IPS-20b (cell line): Measurements from ENCODE around the gene RSRC1.

Experiments used
- H3K27ac ChIP-seq: one replicate; pipeline ENCODE4 v1.5.1; 2013; ENCODE audit warnings: low read length
- H3K27me3 ChIP-seq: 2 replicates; pipeline ENCODE4 v1.6.1; 2013; ENCODE audit warnings: mild to moderate bottlenecking, low read length, inconsistent platforms; ENCODE audit not compliant: insufficient read depth
- H3K36me3 ChIP-seq: 2 replicates; pipeline ENCODE4 v1.6.1; 2013; ENCODE audit warnings: low read depth, mild to moderate bottlenecking, inconsistent platforms, low read length, moderate library complexity; ENCODE audit not compliant: insufficient read depth
- H3K4me1 ChIP-seq: 2 replicates; pipeline ENCODE4 v1.6.1; 2013; ENCODE audit warnings: mild to moderate bottlenecking, control low read depth, inconsistent platforms, low read length, moderate library complexity; ENCODE audit not compliant: insufficient read depth
- H3K4me3 ChIP-seq: 2 replicates; pipeline ENCODE4 v1.5.1; 2013; ENCODE audit warnings: mild to moderate bottlenecking, low read length, inconsistent platforms
- H3K9ac ChIP-seq: 2 replicates; pipeline ENCODE4 v1.6.1; 2013; ENCODE audit warnings: low read depth, mild to moderate bottlenecking, inconsistent platforms, low read length, moderate library complexity
- H3K9me3 ChIP-seq: 2 replicates; pipeline ENCODE4 v1.6.1; 2013; ENCODE audit warnings: mild to moderate bottlenecking, low read depth, low read length, inconsistent platforms; ENCODE audit not compliant: insufficient read depth

The RSRC1 gene

DNA sequence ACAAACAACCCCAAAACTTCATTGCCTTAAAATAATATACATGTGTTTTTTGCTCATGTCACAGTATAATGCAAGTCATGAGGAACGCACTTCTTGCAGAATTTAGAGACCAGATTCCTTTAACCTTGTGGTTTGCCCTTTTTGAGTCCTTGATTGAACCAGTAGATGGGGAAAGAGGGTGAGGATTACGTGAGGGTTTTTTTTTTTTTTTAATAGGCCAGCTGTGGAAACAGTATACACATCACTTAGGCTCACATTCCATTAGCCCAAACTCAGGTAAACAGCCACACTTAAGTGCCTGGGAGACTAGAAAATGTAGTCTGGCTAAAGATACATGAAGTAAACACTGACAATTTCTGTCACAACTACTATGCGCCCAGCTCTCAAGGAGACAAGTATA is 346.2 kb downstream of the RSRC1 start:
- Histone ChIP-seq H3K9me3 (no peaks in the 10 kb centered on the region), H3K4me1 (no peaks in the 10 kb centered on the region), H3K9ac (no peak overlapping the region), H3K4me3 (no peak overlapping the region), H3K36me3 (no peaks in the 10 kb centered on the region), H3K27me3 (no peaks in the 10 kb centered on the region), H3K27ac (no peak overlapping the region)

DNA sequence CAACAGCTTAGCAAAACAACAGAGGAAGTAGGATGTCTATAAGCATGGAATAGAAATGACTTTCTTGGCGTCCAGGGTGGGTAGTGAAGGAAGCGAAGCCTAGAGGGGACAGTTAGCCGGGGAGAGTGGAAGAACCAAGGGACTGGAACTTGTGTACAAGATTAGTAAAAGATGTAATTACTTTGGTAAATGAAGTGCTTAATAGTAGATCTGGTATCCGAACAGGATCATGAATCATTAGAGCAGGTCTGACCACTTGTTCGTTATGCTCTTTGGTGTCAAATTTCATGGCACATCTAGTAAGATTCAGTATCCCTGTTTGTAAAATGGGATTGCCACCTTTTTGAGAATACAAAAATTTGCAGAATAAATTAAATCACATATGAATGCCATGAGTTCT is 348.6 kb downstream of the RSRC1 start:
- Histone ChIP-seq H3K9ac (no peak overlapping the region), H3K4me1 (no peaks in the 10 kb centered on the region), H3K27ac (no peak overlapping the region), H3K9me3 (no peaks in the 10 kb centered on the region), H3K36me3 (no peaks in the 10 kb centered on the region), H3K4me3 (no peak overlapping the region), H3K27me3 (no peaks in the 10 kb centered on the region)

- Histone ChIP-seq H3K4me3 (no peak overlapping the region), H3K27me3 (no peaks in the 10 kb centered on the region), H3K4me1 (no peaks in the 10 kb centered on the region), H3K27ac (no peak overlapping the region), H3K9me3 (no peaks in the 10 kb centered on the region), H3K36me3 (no peaks in the 10 kb centered on the region), H3K9ac (no peak overlapping the region)
These were observed 351.0 kb downstream of the RSRC1 start for GRCh38 chr3:158460926-158461325.

DNA sequence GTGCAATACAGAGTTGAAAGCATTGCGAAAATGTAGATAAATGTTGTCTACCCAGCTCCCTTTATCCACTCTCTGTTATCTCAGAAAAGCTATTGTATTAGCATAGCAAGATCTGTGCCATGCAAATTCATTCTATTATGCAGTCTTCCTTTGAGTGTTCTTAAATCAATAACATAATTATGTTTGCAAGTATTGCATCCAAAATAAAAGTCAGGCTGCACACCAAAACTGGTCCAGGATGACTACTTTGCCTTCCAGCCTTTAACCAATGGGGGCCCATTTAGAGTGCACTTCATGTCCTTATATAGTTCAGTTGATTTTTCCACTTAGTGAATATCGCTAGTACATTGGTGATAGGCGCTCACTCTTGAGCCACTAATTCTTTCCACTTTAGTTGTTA is 353.7 kb downstream of the RSRC1 start:
- Histone ChIP-seq H3K27ac (no peak overlapping the region), H3K4me1 (no peaks in the 10 kb centered on the region), H3K9ac (no peak overlapping the region), H3K4me3 (no peak overlapping the region), H3K27me3 (no peaks in the 10 kb centered on the region), H3K36me3 (no peaks in the 10 kb centered on the region), H3K9me3 (no peaks in the 10 kb centered on the region)

DNA sequence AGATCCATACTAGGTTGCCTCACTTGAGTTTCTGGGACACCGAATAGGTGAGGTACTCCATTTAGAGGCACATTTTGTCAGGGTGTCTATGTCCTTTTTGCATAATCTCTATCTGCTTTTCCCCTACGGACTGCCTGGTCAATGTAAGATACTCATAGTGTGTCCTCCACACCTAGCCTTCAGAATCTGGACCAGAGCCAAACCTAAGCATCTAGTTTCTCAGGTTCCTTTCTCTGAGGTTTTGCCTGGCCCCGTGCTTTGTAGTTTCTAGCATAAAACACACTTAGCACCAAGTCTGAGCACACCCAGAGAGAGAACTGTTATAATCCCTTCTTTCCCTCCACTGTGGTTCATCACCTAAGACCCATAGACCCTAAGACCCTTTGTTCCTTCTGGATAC is 355.2 kb downstream of the RSRC1 start:
- H3K9me3 ChIP-seq, result no peaks in the 10 kb centered on the region

DNA sequence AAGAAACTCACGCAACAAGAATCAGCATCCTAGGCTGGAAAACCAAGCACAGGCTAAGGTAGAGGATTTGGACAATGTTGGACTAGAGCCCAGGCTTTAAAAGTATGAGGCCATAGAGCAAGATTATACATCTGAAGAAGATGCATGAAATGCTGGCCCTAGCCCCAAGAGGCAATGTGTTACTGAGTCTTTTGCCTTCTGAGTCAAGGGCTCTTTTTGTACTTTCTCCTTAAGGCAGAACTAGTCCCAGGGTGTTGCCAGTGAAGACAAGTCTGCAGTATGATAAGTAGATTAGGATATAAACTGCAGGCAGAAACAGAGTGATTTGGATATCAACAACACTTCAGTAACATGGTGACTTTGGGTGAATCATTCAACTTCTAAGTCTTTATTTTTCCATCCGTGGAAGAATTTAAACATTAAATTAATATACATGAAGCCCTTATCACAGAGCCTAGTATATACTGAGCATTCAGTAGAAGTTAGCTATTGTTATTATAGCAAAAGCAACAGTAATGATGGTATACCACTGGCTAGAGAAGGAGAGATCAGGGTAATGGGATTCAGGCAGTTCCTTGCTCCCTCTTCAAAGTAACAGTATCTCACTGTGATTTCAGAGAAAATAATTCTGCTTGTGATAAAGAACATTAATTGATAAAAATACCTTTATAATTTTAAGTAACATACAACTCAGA is 361.2 kb downstream of the RSRC1 start:
- Histone ChIP-seq H3K27ac (no peak overlapping the region), H3K36me3 (no peaks in the 10 kb centered on the region), H3K27me3 (no peaks in the 10 kb centered on the region)

More for the DNA sequence above, 355.2 kb downstream of the RSRC1 start:
- Histone ChIP-seq H3K27me3 (no peaks in the 10 kb centered on the region), H3K36me3 (no peaks in the 10 kb centered on the region), H3K4me1 (no peaks in the 10 kb centered on the region), H3K9ac (no peak overlapping the region), H3K4me3 (no peak overlapping the region), H3K27ac (no peak overlapping the region)

DNA sequence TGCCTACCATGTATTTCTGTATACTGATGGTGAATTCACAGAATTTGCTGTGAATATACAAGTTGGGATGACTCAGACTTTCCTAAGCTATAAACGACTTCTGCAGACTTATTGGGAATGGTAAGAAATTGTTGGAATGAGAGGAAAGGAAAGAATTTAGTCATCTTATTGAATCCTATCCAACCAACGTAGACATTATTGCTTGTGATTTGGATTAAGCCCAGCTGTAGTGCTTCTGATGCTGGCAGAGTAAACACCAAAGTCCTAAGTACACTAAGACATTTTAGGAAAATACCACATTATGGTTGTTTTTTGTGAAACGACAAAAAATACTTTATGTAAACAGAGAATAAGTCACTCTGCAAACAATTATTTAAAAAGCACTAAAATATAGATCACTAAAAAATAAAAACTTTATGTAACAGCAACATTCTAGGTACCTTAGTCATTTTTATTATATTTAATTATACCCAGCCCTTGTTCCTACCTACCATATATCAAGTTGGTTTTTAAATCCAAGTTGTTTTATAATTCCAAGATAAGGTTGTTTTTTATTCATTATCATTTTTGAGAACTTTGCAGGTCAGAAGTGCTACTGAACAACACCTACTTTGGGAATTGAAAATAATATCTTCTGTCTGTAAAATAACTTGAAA is 361.9 kb downstream of the RSRC1 start:
- H3K36me3 ChIP-seq, result no peaks in the 10 kb centered on the region
- H3K9me3 ChIP-seq, result no peaks in the 10 kb centered on the region
- no peak overlapping the region for H3K27ac ChIP-seq
- H3K4me3 ChIP-seq, result no peak overlapping the region
- no peak overlapping the region for H3K9ac ChIP-seq
- H3K27me3 ChIP-seq, result no peaks in the 10 kb centered on the region
- no peaks in the 10 kb centered on the region for H3K4me1 ChIP-seq

More for the DNA sequence above, 361.2 kb downstream of the RSRC1 start:
- Histone ChIP-seq H3K4me3 (no peak overlapping the region), H3K9me3 (no peaks in the 10 kb centered on the region), H3K4me1 (no peaks in the 10 kb centered on the region), H3K9ac (no peak overlapping the region)

- H3K27ac ChIP-seq, result no peak overlapping the region
- no peak overlapping the region for H3K4me3 ChIP-seq
- no peaks in the 10 kb centered on the region for H3K9me3 ChIP-seq
- no peaks in the 10 kb centered on the region for H3K36me3 ChIP-seq
- H3K9ac ChIP-seq, result no peak overlapping the region
- peaks cover 13% of the 10 kb centered on the region; the same call in 1 of the 2 replicates for H3K4me1 ChIP-seq
- no peaks in the 10 kb centered on the region for H3K27me3 ChIP-seq
These were observed 369.2 kb downstream of the RSRC1 start for GRCh38 chr3:158479051-158479450.

DNA sequence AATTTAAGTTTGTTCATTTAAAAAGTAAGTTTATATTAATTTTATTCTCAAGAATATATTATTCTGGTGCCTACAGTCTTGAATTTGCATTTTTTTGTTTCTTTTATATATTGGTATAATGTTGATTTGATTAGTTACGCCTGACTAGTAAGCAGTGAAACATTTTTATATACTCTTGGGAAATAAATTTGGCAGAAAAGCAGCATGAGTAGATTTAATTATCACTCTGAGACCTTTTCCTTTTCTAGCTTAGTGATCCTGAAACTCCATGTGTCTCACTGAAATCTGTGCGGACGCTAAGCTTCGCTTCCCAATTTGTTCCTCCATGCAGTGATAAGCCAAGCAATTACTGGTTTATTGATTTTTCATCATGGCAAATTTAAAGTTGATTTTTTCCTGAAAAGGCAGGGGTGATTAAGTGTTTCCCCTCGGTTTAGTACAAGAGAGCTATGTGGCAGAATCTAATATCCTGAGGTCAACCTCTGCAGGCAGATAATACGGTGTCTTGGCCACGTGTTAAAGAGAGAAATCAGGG is 373.9 kb downstream of the RSRC1 start:
- H3K4me1 ChIP-seq, result peaks cover 13% of the 10 kb centered on the region; the same call in 1 of the 2 replicates

DNA sequence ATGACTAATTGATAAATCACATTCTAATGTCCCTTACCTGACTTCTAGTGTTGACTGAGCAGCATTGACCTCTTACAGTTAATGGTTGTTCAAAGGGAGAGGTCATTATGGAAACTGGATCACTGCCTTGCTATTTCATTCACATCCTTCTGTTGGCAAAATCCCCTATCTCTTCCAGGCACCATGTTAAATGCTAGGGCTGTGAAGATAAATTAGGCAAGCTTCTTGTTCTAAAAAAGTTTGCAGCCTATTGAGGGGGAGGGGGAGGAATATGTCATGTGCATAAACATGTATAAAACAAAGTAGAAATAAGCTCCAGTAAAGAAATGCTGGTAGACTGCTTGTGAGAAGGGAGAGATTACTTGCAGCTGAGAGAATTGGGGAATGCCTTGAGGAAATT is 376.3 kb downstream of the RSRC1 start:
- H3K36me3 ChIP-seq, result no peaks in the 10 kb centered on the region
- no peak overlapping the region for H3K27ac ChIP-seq
- no peak overlapping the region for H3K4me3 ChIP-seq
- no peak overlapping the region for H3K9ac ChIP-seq
- H3K4me1 ChIP-seq, result peaks cover 10% of the 10 kb centered on the region; the same call in 1 of the 2 replicates
- no peaks in the 10 kb centered on the region for H3K9me3 ChIP-seq
- no peaks in the 10 kb centered on the region for H3K27me3 ChIP-seq

More for the DNA sequence above, 373.9 kb downstream of the RSRC1 start:
- no peaks in the 10 kb centered on the region for H3K9me3 ChIP-seq
- no peak overlapping the region for H3K4me3 ChIP-seq
- H3K27me3 ChIP-seq, result no peaks in the 10 kb centered on the region
- no peak overlapping the region for H3K9ac ChIP-seq
- no peaks in the 10 kb centered on the region for H3K36me3 ChIP-seq
- H3K27ac ChIP-seq, result no peak overlapping the region

DNA sequence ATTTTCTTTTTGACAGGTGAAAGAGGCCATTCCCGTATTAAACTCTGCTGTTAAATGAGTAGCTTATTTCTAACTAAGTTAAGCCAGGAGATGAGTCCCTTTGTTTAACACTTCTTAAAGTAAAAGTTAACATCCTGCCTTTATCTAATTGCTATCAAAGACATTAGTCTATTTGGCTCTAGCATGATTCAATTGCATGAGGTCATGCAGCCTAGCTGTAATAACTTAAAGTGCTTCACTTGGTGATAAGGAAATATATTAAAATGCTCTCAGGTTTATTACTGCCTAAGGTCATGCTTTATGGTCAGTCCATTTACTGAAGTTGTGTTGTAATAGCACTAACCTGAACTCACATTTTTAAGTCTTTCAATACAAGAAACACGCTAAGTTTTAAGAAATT is 378.8 kb downstream of the RSRC1 start:
- H3K9ac ChIP-seq, result no peak overlapping the region
- H3K27ac ChIP-seq, result no peak overlapping the region
- no peaks in the 10 kb centered on the region for H3K27me3 ChIP-seq
- no peaks in the 10 kb centered on the region for H3K4me1 ChIP-seq
- H3K9me3 ChIP-seq, result no peaks in the 10 kb centered on the region
- no peaks in the 10 kb centered on the region for H3K36me3 ChIP-seq
- no peak overlapping the region for H3K4me3 ChIP-seq

DNA sequence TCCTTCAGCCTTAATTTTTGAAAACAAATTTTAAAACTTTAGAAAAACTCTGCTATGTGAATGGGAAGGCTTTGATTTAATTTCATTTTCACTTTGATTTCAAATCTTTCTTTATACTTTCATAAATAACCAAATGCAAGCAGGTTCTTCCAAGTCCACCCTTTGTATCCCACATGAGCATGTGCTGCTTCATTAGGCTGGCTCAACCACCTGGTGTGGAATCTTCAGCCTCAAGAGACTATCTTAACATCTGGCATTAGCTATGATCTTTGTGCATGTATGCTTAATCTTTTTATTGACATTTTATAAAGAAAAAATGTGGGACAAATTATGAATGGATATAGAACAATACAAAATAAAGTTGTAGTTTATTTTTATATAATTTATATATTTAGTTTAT is 379.3 kb downstream of the RSRC1 start:
- H3K4me1 ChIP-seq, result no peaks in the 10 kb centered on the region
- H3K4me3 ChIP-seq, result no peak overlapping the region
- H3K9ac ChIP-seq, result no peak overlapping the region
- no peaks in the 10 kb centered on the region for H3K27me3 ChIP-seq
- H3K36me3 ChIP-seq, result no peaks in the 10 kb centered on the region
- H3K27ac ChIP-seq, result no peak overlapping the region
- no peaks in the 10 kb centered on the region for H3K9me3 ChIP-seq
